GM18909 (cell line): ENCODE data around the gene RAB3GAP1.
"Not testable (repeated sequence)": the region's sequence is repeated elsewhere in the genome, so short reads cannot be mapped to it uniquely, and the experiment has no call there.

Experiments
- ATAC-seq: cut with Tn5 transposase; IDR thresholded peaks from one replicate; pipeline ENCODE4 v1.9.1; 2021; ENCODE audit warnings: mild to moderate bottlenecking; ENCODE audit not compliant: unreplicated experiment, poor library complexity

Gene RAB3GAP1

DNA sequence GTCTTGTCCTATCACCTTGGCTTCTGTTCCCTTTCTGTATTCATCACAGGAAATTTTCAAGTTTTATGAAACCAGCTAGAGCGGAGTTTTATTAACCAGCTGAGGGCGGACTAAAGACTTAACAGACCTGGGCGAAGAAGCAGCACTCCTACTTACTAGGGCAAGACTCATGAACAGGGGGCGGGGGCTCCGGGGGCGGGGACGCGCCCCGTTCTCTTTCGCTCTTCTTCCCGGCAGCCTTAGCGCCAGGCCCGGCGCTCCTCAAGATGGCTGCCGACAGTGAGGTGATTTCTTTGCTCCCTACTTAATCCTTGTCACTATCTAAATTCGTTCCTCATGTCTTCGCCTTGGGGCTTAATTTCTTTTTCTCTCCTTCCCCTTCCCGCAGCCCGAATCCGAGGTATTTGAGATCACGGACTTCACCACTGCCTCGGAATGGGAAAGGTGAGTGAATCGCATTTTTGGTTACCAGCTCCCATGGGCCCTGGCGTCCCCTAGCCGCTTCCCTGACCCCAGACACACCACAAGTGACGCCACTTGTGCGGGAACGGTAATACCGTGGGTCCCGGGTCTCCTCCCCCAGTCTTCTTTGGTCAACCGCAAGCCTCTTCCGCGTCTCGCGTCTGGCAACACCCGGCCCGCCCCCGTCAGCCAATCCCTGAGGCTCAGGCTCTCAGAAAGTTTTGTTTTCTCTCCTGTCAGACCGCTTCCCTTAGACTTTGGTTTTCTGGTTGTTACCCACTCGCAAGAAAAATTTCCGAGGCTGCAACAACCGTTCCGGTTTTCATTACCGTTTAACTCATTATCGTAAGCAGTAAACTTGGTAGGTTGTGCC lies at the start of gene RAB3GAP1:
RAB3GAP1 (plus strand) TSS at position 251 of the 835 bp plus-strand sequence; CDS start at position 267, 16 bp downstream.
- peak; percentile 87 for ATAC-seq

DNA sequence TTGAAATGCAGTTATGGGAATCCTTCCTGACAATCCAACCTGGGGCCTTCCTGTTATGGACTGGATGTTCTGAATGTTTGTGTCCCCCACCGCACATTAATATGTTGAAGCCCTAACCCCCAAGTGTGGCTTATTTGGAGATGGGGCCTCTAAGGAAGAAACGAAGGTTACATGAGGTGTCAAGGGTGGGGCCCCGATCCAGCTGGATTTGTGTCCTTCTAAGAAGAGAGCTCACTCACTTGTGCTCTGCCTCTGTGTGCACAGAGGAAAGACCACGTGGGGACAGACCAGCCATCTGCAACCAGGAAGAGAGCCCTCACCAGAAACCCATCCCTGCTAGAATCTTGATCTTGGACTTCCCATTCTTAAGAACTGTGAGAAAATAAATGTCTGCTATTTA lies 49.3 kb upstream of the RAB3GAP1 start:
- no peak for ATAC-seq

DNA sequence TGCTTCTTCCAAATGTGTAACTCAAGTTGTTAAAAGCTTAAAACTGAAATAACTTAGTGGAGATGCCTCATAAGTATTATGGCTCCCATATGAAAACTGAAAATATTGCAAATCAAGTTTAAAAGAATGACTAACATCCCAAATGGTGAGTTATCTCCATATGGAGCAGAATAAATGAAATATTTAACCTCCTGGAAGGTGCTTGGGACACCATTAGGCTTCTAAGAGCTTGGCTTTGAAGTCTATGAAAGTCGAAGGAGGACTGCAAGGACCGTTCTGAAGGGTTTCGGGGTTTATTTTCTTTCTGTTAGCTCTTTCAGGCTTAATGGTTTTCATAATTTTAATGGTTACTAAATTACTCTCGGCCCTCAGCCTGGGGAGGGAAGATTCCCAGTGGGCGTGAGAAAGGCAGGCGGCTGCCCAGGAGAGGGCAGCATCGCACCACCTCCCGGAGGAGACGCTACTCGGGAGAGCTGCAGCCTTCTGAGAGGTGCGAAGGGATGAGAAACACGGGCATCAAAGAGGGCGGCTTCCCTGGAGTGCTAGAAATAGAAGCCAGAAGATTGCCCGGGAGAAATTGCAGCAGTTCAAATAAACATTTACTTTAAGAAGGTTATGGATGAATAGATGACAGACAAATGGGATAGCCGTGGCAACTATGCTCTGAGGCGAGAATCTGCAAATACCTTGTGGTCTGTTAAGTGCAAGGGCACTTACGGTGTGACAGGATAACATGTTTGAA lies 47.9 kb upstream of the RAB3GAP1 start:
- ATAC-seq = peak; percentile 90

- no peak for ATAC-seq
Measured at GRCh38 chr2:135005753-135006152, 46.3 kb upstream of the RAB3GAP1 start.

GRCh38 chr2:135009339-135009738 lies 42.8 kb upstream of the RAB3GAP1 start:
- ATAC-seq = no peak

DNA sequence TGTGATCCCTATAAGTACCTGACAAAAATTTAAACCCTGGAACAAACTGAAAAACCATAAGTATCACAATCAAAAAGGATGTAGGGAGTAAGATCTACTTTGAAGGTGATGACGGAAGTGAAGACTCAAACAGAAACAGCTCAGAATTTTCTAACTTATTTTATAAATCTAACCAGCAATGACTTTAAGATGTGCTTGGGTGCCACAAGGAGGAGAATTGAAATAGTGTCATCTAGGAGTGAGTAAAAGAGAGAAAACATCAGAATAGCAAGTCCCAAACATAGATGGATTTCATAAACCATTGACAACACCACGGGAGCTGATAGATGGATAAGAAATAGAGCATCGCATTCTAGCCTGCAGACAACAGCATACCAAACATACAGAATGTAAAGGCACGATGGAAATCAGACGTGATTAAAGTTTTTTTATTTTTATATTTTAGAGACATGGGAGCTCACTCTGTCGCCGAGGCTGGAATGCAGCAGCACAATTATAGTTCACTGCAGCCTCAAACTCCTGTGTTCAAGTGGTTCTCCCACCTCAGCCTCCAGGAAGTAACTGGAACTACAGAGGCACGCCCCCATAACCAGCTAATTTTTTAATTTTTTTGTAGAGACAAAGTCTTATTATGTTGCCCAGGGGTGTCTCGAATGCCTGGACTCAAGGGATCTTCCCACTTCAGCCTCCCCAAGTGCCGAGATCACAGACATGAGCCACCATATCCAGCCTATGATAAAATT lies 41.7 kb upstream of the RAB3GAP1 start:
- ATAC-seq = no peak

- ATAC-seq = no peak
Measured at GRCh38 chr2:135011633-135012032, 40.5 kb upstream of the RAB3GAP1 start.

- ATAC-seq = no peak
Measured at GRCh38 chr2:135021618-135022017, 30.5 kb upstream of the RAB3GAP1 start.

DNA sequence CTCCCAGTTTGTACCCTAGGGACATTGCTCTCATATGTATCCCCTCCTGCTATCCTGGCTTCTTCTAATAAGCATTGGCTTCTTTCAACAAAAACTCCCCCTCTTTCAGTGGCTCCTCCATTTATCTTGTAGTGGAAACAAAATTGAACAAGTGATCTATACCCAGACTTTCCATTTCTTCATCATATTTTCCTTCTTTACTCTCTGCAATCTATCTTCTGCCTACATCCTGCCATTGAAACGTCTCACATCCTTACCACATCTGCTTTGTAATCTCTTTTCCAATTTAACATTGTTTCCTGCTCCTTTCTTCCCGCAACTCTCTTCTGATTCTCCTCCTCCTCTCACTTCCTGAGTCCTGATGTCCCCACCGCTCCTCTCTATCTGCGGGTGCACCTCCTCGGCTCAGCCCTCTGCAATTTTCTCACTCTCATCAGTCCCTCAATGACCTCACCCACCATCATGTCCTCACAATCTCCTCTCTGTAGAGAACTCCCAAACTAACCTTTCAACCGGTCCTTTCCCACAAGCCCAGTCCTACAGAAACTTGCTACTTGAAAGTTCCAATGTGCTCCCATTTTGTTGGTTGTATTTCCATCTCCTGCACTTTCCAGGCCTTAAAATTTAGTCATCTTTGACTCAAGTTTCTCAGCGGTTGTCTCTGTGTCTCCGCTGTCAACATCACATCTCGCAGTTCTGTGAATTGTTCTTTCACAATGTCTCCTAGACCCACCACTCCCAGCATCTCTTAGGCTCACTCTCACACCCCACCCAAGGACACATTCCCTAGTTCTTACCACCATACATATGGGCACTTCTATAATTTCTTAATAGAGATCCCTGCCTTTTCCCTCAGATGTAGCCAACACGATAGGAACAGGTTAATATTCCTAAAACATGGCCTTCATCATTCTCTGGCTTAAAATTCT lies 28.9 kb upstream of the RAB3GAP1 start:
- no peak for ATAC-seq

- ATAC-seq = no peak
Measured at GRCh38 chr2:135023886-135024485, 28.1 kb upstream of the RAB3GAP1 start.

GRCh38 chr2:135029481-135030134 lies 22.5 kb upstream of the RAB3GAP1 start:
- ATAC-seq = no peak

DNA sequence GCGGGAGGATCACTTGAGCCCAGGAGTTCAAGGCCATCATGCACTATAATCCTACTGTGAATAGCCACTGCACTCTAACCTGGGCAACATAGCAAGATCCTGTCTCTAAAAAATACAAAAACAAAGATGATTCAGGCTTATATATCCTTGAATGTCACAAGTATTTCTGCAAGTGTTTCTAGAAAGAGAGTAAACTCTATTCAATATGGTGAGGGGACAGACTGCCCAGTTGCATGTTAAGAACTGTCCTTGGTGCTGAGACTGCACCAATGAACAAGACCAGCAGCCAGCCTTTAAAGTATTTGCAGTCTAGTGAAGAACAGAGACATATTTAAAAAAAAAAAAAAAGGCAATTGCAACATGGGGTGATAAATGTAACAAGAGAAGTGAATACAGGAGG lies 21.3 kb upstream of the RAB3GAP1 start:
- no peak for ATAC-seq

- ATAC-seq = not testable (repeated sequence)
Measured at GRCh38 chr2:135033216-135033615, 18.9 kb upstream of the RAB3GAP1 start.

- no peak for ATAC-seq
Measured at GRCh38 chr2:135037831-135038230, 14.3 kb upstream of the RAB3GAP1 start.

DNA sequence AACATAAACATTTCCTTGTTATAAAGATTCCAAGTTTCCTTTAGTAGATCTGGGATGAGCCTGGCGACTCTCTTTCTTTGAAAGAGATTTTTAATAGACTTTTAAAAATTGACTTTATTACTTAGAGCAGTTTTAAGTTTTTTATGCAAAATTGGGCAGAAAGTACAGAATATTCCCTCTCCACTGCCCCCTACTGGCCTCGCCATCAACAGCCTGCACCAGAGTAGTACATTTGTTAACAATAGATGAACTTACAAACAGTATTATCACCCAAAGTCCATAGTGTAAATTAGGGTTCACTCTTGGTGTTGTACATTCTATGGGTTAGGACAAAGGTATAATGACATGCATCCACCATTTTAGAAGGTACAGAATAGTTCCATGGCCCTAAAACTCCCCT lies 8.7 kb upstream of the RAB3GAP1 start:
- ATAC-seq = no peak

DNA sequence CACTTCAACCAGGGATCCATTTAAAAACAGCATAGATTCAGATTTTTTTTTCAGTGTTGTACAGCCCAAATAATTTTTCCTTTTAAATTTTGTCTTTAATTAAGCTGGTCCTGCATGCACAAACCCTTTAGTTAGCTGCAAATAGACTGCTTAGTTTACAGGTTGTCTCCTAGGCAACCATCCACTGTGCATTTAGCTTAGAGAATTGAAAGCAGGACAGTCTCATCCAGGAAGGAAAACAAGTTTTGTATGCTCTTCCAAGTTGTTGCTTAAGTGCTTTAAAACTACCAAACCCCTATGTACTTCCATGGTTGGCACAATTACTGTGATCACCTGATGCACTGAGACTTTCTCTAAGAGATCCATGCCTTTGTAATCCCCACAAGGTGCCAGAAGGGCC lies 4.8 kb upstream of the RAB3GAP1 start, which contains the start of gene MAP3K19:
MAP3K19 (minus strand) TSS at position 148 of the 400 bp plus-strand sequence. CDS start 22,800 bp downstream, outside the sequence.
- no peak for ATAC-seq

DNA sequence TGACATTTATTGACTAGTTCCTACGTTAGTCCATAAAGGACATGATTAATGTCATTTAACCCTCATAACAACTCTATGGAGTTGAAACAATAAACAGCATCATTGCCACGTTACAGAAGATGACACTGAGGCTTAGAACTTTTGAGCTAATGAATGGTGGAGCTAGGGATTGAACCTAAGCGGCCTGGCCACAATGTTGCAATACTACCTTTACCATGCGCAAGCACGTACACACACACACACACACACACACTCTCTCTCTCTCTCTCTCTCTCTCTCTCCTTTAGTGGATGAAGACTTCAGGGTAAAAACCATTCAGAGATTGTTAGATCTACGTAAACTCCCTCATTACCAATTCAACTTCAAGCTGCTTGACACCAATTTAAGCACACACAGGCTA lies 4.0 kb upstream of the RAB3GAP1 start:
- ATAC-seq = no peak

GRCh38 chr2:135050132-135050531 lies 2.0 kb upstream of the RAB3GAP1 start:
- ATAC-seq = no peak

GRCh38 chr2:135050684-135051083 lies 1.4 kb upstream of the RAB3GAP1 start:
- ATAC-seq = no peak
